ENCODE data around the gene KCNH5. TPM values are rescaled to one million over a fixed set of nuclear protein-coding genes. Genes with fewer than 3 reads are reported as not detected.

KCNH5 gene
- polyA plus RNA-seq, 1 of the 3 experiments (the other 2 are of a cell fraction) = not detected

DNA sequence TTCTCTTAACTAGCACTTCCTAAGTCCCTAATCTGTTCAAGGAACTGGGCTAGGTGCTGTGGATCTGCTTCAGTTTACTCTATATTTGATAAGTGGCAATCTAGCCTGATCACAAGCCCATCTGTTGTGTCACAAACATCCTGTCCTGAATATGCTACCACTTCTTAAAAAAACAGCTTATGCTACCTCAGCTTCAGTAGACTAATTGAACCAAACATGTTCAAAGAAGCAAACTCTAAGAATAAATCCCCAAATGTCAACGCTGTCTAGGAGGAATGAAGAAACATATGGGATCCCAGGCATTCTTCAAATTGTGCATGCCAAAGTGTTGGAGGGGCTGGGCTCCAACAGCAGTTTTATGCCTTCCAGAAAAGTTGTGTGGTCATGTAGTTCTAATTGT, 10.4 kb upstream of the KCNH5 start:
- Histone ChIP-seq H3K9ac (no peak overlapping the region), H3K27me3 (ENCODE audit: insufficient read depth) (no peaks in the 10 kb centered on the region; the same call in 1 of the 2 replicates), H2AFZ (ENCODE audit: low read depth) (no peak overlapping the region), H3K4me2 (no peak overlapping the region), H3K79me2 (ENCODE audit: insufficient read depth) (no peaks in the 10 kb centered on the region), H3K9me3 (no peaks in the 10 kb centered on the region), H4K20me1 (ENCODE audit: insufficient read depth) (no peaks in the 10 kb centered on the region), H3K4me3 (ENCODE audit: low read depth in 2 of 2, low read length in 1 of 2) (no peak overlapping the region), H3F3A (replicated peaks; ENCODE audit: insufficient read depth) (no peaks in the 10 kb centered on the region), H3K36me3 (replicated peaks in 1 of 2; ENCODE audit: control insufficient read depth in 1 of 2, insufficient read depth in 2 of 2, low read length in 1 of 2) (no peaks in the 10 kb centered on the region), H3K9me2 (no peaks in the 10 kb centered on the region), H3K27ac (ENCODE audit: low read depth in 2 of 2, low read length in 1 of 2) (no peak overlapping the region), H3K4me1 (ENCODE audit: control insufficient read depth in 1 of 2, insufficient read depth in 2 of 2, low read depth in 1 of 2, low read length in 1 of 2) (no peaks in the 10 kb centered on the region)
- ChIA-PET CTCF (no interaction called here), POLR2A (no interaction called here)
- TF ChIP-seq JUND (IDR thresholded peaks at IDR 0.05) = no peak
- TF ChIP-seq NRF1 (IDR thresholded peaks at IDR 0.05; ENCODE audit: low read depth, low read length) = no peak
- TF ChIP-seq RAD21 (IDR thresholded peaks at IDR 0.05; ENCODE audit: low read length) = no peak
- TF ChIP-seq, protein P1, sequence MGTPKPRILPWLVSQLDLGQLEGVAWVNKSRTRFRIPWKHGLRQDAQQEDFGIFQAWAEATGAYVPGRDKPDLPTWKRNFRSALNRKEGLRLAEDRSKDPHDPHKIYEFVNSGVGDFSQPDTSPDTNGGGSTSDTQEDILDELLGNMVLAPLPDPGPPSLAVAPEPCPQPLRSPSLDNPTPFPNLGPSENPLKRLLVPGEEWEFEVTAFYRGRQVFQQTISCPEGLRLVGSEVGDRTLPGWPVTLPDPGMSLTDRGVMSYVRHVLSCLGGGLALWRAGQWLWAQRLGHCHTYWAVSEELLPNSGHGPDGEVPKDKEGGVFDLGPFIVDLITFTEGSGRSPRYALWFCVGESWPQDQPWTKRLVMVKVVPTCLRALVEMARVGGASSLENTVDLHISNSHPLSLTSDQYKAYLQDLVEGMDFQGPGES (IDR thresholded peaks at IDR 0.05; ENCODE audit: low read depth, low read length) = no peak
- TF ChIP-seq, protein P2, sequence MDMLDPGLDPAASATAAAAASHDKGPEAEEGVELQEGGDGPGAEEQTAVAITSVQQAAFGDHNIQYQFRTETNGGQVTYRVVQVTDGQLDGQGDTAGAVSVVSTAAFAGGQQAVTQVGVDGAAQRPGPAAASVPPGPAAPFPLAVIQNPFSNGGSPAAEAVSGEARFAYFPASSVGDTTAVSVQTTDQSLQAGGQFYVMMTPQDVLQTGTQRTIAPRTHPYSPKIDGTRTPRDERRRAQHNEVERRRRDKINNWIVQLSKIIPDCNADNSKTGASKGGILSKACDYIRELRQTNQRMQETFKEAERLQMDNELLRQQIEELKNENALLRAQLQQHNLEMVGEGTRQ (IDR thresholded peaks at IDR 0.05; ENCODE audit: borderline replicate concordance, low read depth, low read length) = no peak
- WGBS (ENCODE audit: low lambda C conversion rate) = 0% methylated on average over 1 of the region's 1 CpG
- DNase-seq = no peak

GRCh38 chr14:63051992-63052391, 6.7 kb upstream of the KCNH5 start:
- Histone ChIP-seq H3K9ac (no peak overlapping the region), H3K27ac (ENCODE audit: low read depth in 2 of 2, low read length in 1 of 2) (no peak overlapping the region), H4K20me1 (ENCODE audit: insufficient read depth) (no peaks in the 10 kb centered on the region), H3K36me3 (replicated peaks in 1 of 2; ENCODE audit: control insufficient read depth in 1 of 2, insufficient read depth in 2 of 2, low read length in 1 of 2) (no peaks in the 10 kb centered on the region), H2AFZ (ENCODE audit: low read depth) (no peak overlapping the region), H3K9me2 (no peaks in the 10 kb centered on the region), H3K4me1 (ENCODE audit: control insufficient read depth in 1 of 2, insufficient read depth in 2 of 2, low read depth in 1 of 2, low read length in 1 of 2) (no peaks in the 10 kb centered on the region), H3K4me2 (no peak overlapping the region), H3F3A (replicated peaks; ENCODE audit: insufficient read depth) (no peaks in the 10 kb centered on the region), H3K27me3 (ENCODE audit: insufficient read depth) (peaks cover 20% of the 10 kb centered on the region), H3K79me2 (ENCODE audit: insufficient read depth) (no peaks in the 10 kb centered on the region), H3K9me3 (no peaks in the 10 kb centered on the region), H3K4me3 (ENCODE audit: low read depth in 2 of 2, low read length in 1 of 2) (no peak overlapping the region)
- TF ChIP-seq YY1 (IDR thresholded peaks at IDR 0.05; ENCODE audit: low read depth) = no peak
- TF ChIP-seq ELF1 (IDR thresholded peaks at IDR 0.05) = no peak
- TF ChIP-seq, protein P3, sequence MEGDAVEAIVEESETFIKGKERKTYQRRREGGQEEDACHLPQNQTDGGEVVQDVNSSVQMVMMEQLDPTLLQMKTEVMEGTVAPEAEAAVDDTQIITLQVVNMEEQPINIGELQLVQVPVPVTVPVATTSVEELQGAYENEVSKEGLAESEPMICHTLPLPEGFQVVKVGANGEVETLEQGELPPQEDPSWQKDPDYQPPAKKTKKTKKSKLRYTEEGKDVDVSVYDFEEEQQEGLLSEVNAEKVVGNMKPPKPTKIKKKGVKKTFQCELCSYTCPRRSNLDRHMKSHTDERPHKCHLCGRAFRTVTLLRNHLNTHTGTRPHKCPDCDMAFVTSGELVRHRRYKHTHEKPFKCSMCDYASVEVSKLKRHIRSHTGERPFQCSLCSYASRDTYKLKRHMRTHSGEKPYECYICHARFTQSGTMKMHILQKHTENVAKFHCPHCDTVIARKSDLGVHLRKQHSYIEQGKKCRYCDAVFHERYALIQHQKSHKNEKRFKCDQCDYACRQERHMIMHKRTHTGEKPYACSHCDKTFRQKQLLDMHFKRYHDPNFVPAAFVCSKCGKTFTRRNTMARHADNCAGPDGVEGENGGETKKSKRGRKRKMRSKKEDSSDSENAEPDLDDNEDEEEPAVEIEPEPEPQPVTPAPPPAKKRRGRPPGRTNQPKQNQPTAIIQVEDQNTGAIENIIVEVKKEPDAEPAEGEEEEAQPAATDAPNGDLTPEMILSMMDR (IDR thresholded peaks at IDR 0.05) = no peak
- no peak for TF ChIP-seq ZBTB33 (IDR thresholded peaks at IDR 0.05; ENCODE audit: borderline replicate concordance, low read depth)
- TF ChIP-seq RAD21 (IDR thresholded peaks at IDR 0.05; ENCODE audit: low read length) = no peak
- no peak for TF ChIP-seq RFX5 (IDR thresholded peaks at IDR 0.05; ENCODE audit: low read length)
- TF ChIP-seq, protein P4, sequence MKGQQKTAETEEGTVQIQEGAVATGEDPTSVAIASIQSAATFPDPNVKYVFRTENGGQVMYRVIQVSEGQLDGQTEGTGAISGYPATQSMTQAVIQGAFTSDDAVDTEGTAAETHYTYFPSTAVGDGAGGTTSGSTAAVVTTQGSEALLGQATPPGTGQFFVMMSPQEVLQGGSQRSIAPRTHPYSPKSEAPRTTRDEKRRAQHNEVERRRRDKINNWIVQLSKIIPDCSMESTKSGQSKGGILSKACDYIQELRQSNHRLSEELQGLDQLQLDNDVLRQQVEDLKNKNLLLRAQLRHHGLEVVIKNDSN (IDR thresholded peaks at IDR 0.05; ENCODE audit: borderline replicate concordance, low read depth) = no peak
- TF ChIP-seq, protein P2 (IDR thresholded peaks at IDR 0.05; ENCODE audit: borderline replicate concordance, low read depth, low read length) = no peak
- WGBS (ENCODE audit: low lambda C conversion rate) = 9% methylated on average over 4 of the region's 4 CpGs
- no peak for DNase-seq
- CTCF ChIA-PET = no interaction called here
- POLR2A ChIA-PET = no interaction called here

Measured in SK-N-SH (cell line).